Loucy (cell line): Measurements from ENCODE around the gene SERINC1.
A peak's percentile ranks its signal among the peaks of the same experiment; 100 is the strongest.

Source experiments
- H2AFZ ChIP-seq: fragments of 200-600 bp; sonication (generic); 2 replicates; pipeline ENCODE4 v1.6.0; 2016; ENCODE audit warnings: antibody characterized with exemption, mild to moderate bottlenecking, low read length, moderate library complexity
- H3F3A ChIP-seq: fragments of 200-600 bp; 2 replicates; pipeline ENCODE4 v1.6.0; 2016; ENCODE audit warnings: antibody characterized with exemption, low read depth, mild to moderate bottlenecking
- H3K27me3 ChIP-seq: fragments of 200-600 bp; sonication (generic); 2 replicates; pipeline ENCODE4 v1.6.1; 2014; ENCODE audit warnings: low read length, mild to moderate bottlenecking; ENCODE audit not compliant: insufficient read depth, poor library complexity, severe bottlenecking
- H3K36me3 ChIP-seq: fragments of 200-600 bp; sonication (generic); 2 replicates; pipeline ENCODE4 v1.6.1; 2016; ENCODE audit warnings: low read length; ENCODE audit not compliant: insufficient read depth
- H3K4me1 ChIP-seq: fragments of 200-600 bp; sonication (generic); 2 replicates; pipeline ENCODE4 v1.5.1; 2014; ENCODE audit warnings: low read length, mild to moderate bottlenecking; ENCODE audit not compliant: insufficient read depth, poor library complexity, severe bottlenecking
- H3K4me2 ChIP-seq: fragments of 200-600 bp; sonication (generic); 2 replicates; pipeline ENCODE4 v1.6.0; 2014; ENCODE audit warnings: antibody characterized with exemption, low read length, low read depth, mild to moderate bottlenecking; ENCODE audit not compliant: poor library complexity, severe bottlenecking
- H3K4me3 ChIP-seq: fragments of 200-600 bp; sonication (generic); 2 replicates; pipeline ENCODE4 v1.5.1; 2014; ENCODE audit warnings: low read length, mild to moderate bottlenecking, mixed read lengths; ENCODE audit not compliant: poor library complexity, severe bottlenecking
- H3K79me2 ChIP-seq: fragments of 200-600 bp; sonication (generic); 2 replicates; pipeline ENCODE4 v1.6.1; 2014; ENCODE audit warnings: low read length; ENCODE audit not compliant: insufficient read depth
- H3K9ac ChIP-seq: fragments of 200-600 bp; sonication (generic); 2 replicates; pipeline ENCODE4 v1.6.0; 2014; ENCODE audit warnings: mild to moderate bottlenecking, low read depth, low read length, moderate library complexity; ENCODE audit not compliant: poor library complexity, severe bottlenecking
- H3K9me2 ChIP-seq: fragments of 200-600 bp; sonication (generic); replicated peaks from 2 replicates; pipeline ENCODE4 v1.6.1; 2016; ENCODE audit warnings: low read depth, low read length, mixed read lengths
- H3K9me3 ChIP-seq: fragments of 200-600 bp; sonication (generic); 2 replicates; pipeline ENCODE4 v1.6.1; 2014; ENCODE audit warnings: mild to moderate bottlenecking, antibody characterized with exemption, low read length, low read depth; ENCODE audit not compliant: insufficient read depth
- H4K20me1 ChIP-seq: fragments of 200-600 bp; sonication (generic); 2 replicates; pipeline ENCODE4 v1.6.0; 2014; ENCODE audit warnings: antibody characterized with exemption, low read length, mild to moderate bottlenecking; ENCODE audit not compliant: insufficient read depth, poor library complexity, severe bottlenecking
- EZH2phosphoT487 ChIP-seq: fragments of 200-600 bp; IDR thresholded peaks from 2 replicates; pipeline ENCODE4 v1.6.1; 2018; ENCODE audit warnings: antibody characterized with exemption, mild to moderate bottlenecking, moderate library complexity, borderline replicate concordance
- TF ChIP-seq, protein P1 (sequence below): fragments of 200-600 bp; sonication (generic); conservative IDR thresholded peaks from 2 replicates; pipeline ENCODE4 v1.5.1; 2014; ENCODE audit warnings: mild to moderate bottlenecking, antibody characterized with exemption, low read length

SERINC1 gene

DNA sequence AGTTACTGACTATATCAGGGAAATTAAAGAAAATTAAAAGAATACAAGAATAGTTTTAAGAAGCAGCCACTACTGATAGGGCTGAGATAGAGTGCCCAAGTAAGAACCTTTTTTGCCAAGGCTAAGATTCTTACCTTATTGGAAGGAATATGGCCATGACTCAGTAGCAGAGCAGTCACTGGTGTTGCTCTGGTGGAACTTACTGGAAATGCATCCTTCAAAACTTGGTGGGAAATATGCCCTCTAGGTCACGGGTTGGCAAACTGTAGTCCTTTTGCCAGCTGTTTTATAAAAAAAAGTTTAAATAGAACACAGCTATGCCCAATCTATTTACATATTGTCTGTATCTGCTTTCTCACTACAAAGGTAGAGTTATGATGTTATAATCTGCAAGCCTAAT, 66.2 kb downstream of the SERINC1 start:
- Histone ChIP-seq H4K20me1 (peaks cover 89% of the 10 kb centered on the region), H3K9ac (no peak overlapping the region), H3K4me2 (peak overlapping the region; percentile 80), H3K27me3 (no peaks in the 10 kb centered on the region), H3K9me3 (no peaks in the 10 kb centered on the region), H3K79me2 (peaks cover 99% of the 10 kb centered on the region), H2AFZ (no peak overlapping the region), H3K36me3 (no peaks in the 10 kb centered on the region), H3K4me1 (peaks cover 79% of the 10 kb centered on the region), H3K4me3 (peak overlapping the region; percentile 98), H3K9me2 (no peaks in the 10 kb centered on the region), H3F3A (no peaks in the 10 kb centered on the region)
- no peak for TF ChIP-seq EZH2phosphoT487
- TF ChIP-seq, protein P1, sequence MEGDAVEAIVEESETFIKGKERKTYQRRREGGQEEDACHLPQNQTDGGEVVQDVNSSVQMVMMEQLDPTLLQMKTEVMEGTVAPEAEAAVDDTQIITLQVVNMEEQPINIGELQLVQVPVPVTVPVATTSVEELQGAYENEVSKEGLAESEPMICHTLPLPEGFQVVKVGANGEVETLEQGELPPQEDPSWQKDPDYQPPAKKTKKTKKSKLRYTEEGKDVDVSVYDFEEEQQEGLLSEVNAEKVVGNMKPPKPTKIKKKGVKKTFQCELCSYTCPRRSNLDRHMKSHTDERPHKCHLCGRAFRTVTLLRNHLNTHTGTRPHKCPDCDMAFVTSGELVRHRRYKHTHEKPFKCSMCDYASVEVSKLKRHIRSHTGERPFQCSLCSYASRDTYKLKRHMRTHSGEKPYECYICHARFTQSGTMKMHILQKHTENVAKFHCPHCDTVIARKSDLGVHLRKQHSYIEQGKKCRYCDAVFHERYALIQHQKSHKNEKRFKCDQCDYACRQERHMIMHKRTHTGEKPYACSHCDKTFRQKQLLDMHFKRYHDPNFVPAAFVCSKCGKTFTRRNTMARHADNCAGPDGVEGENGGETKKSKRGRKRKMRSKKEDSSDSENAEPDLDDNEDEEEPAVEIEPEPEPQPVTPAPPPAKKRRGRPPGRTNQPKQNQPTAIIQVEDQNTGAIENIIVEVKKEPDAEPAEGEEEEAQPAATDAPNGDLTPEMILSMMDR, result peak; percentile 44

DNA sequence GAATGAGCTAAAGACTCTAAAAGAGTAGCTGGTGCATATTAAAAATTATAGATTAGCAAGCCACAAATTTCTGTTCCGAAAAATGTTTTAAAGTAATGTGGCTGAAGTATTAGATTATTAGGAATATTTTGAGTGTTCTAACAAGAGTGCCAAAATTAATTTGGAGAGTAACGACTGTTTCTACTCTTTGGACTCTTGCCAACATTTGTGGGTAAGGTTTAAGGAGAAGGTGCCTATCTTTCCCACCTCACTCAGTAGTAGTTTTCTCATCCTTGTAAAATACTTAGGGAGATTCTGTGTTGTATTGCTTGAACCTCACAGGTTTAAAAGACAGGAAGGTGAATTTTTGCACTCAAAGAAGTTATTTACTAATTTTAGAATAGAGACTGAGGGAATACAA, 67.2 kb downstream of the SERINC1 start:
- Histone ChIP-seq H3K4me3 (peak overlapping the region; percentile 98), H4K20me1 (peaks cover 88% of the 10 kb centered on the region), H3K9ac (peak overlapping the region; percentile 24), H3K79me2 (peaks cover 100% of the 10 kb centered on the region), H3K4me2 (peak overlapping the region; percentile 80), H3K9me2 (no peaks in the 10 kb centered on the region), H3K27me3 (no peaks in the 10 kb centered on the region), H2AFZ (no peak overlapping the region), H3K36me3 (no peaks in the 10 kb centered on the region), H3K9me3 (no peaks in the 10 kb centered on the region), H3F3A (no peaks in the 10 kb centered on the region), H3K4me1 (peaks cover 75% of the 10 kb centered on the region)
- no peak for TF ChIP-seq EZH2phosphoT487
- TF ChIP-seq, protein P1, result no peak

DNA sequence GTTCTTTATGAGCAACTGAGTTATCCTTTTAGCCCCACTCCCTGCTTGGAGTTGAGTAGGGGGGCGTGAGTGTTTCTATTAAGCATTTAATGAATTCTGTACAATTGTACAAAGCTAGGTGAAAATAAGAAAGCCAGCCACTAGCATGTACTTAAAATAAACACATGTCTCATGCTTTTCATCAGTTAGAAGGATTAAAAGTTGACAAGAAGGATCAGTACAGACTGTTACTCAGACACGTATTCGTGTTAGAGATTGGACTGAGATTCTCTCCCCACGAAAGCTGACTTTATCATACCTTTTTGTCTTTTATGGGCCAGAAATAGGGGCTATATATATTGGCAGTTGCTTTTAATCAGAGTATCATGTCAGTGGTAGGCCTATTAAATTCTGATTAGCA, 70.5 kb downstream of the SERINC1 start:
- peak overlapping the region; percentile 98 for H3K4me3 ChIP-seq
- peak overlapping the region; percentile 80 for H3K4me2 ChIP-seq
- no peaks in the 10 kb centered on the region; the same call in 1 of the 2 replicates for H3K9me2 ChIP-seq

More for the DNA sequence above, 70.5 kb downstream of the SERINC1 start:
- no peaks in the 10 kb centered on the region for H3K9me3 ChIP-seq
- no peak overlapping the region for H2AFZ ChIP-seq
- no peaks in the 10 kb centered on the region for H3F3A ChIP-seq
- no peaks in the 10 kb centered on the region for H3K27me3 ChIP-seq
- no peaks in the 10 kb centered on the region for H3K36me3 ChIP-seq
- H3K4me1 ChIP-seq, result peaks cover 59% of the 10 kb centered on the region
- peaks cover 65% of the 10 kb centered on the region for H4K20me1 ChIP-seq
- peak overlapping the region; percentile 94 for H3K9ac ChIP-seq
- TF ChIP-seq, protein P1, result no peak
- peaks cover 66% of the 10 kb centered on the region for H3K79me2 ChIP-seq
